ENCODE results near the gene CCDC83.

CCDC83 gene

GRCh38 chr11:85855341-85855656 lies at the start of gene CCDC83:
Gene CCDC83 (plus strand): TSS chr11:85855383. CDS start chr11:85865124, 9,741 bp downstream.
- no peak for DNase-seq

GRCh38 chr11:85805387-85805786 lies 49.8 kb upstream of the CCDC83 start:
- DNase-seq, result no peak

- DNase-seq, result no peak
Measured at GRCh38 chr11:85806016-85806415, 49.2 kb upstream of the CCDC83 start.

- no peak for DNase-seq
Measured at GRCh38 chr11:85806876-85807275, 48.3 kb upstream of the CCDC83 start.

- no peak for DNase-seq
Measured at GRCh38 chr11:85809191-85809590, 46.0 kb upstream of the CCDC83 start.

- no peak for DNase-seq
Measured at GRCh38 chr11:85809863-85810262, 45.3 kb upstream of the CCDC83 start.

- DNase-seq, result no peak
Measured at GRCh38 chr11:85810521-85810870, 44.7 kb upstream of the CCDC83 start.

GRCh38 chr11:85810871-85811611 lies 44.1 kb upstream of the CCDC83 start, which contains the start of gene SYTL2:
Gene SYTL2 (minus strand): TSS chr11:85811141. CDS start chr11:85757725, 53,416 bp downstream.
- DNase-seq, result peak; percentile 62

- DNase-seq, result no peak
Measured at GRCh38 chr11:85811624-85812023, 43.6 kb upstream of the CCDC83 start.

GRCh38 chr11:85813721-85814120 lies 41.5 kb upstream of the CCDC83 start:
- DNase-seq, result peak; percentile 61

GRCh38 chr11:85815186-85815931 lies 39.8 kb upstream of the CCDC83 start:
- DNase-seq, result no peak

- no peak for DNase-seq
Measured at GRCh38 chr11:85819441-85819840, 35.7 kb upstream of the CCDC83 start.

- DNase-seq, result no peak
Measured at GRCh38 chr11:85821636-85822035, 33.5 kb upstream of the CCDC83 start.

- no peak for DNase-seq
Measured at GRCh38 chr11:85822814-85823213, 32.4 kb upstream of the CCDC83 start.

- DNase-seq, result no peak
Measured at GRCh38 chr11:85823816-85824215, 31.4 kb upstream of the CCDC83 start.

- no peak for DNase-seq
Measured at GRCh38 chr11:85825616-85826015, 29.6 kb upstream of the CCDC83 start.

GRCh38 chr11:85826116-85826855 lies 28.9 kb upstream of the CCDC83 start:
- no peak for DNase-seq

- peak; percentile 29 for DNase-seq
Measured at GRCh38 chr11:85827748-85828639, 27.2 kb upstream of the CCDC83 start.

GRCh38 chr11:85828640-85828978 lies 26.6 kb upstream of the CCDC83 start:
- DNase-seq, result peak; percentile 52

- no peak for DNase-seq
Measured at GRCh38 chr11:85829172-85829571, 26.0 kb upstream of the CCDC83 start.

GRCh38 chr11:85831050-85831449 lies 24.1 kb upstream of the CCDC83 start:
- peak; percentile 57 for DNase-seq

GRCh38 chr11:85835263-85835662 lies 19.9 kb upstream of the CCDC83 start:
- no peak for DNase-seq

GRCh38 chr11:85835729-85836128 lies 19.5 kb upstream of the CCDC83 start:
- DNase-seq, result no peak

Measured in NCI-H510A treated with DMSO at 0.1 percent for 48 hours (cell line).